ENCODE measurements around the gene EIF6.

DNA sequence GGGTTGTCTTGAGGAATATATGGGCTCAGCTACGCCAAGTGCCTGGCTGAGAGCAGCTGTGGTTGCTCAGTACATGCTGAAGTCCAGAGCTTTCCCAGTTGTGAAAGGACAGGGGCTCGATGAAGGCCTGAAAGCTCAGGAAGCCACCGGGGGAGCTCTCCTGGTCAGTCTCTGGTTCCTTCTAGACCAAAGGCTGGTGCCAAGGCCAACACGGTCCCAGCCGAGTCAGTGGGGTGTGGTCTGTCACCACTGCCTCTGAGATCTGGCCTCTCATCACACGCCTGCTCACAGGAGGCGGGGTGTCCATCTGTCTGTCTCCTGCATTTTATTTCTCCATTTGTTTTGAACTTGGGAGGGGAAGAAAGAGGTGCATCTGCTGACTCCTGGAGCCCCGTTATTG is 12.6 kb upstream of the EIF6 start:
- TF ChIP-seq GATA3 (IDR thresholded peaks at IDR 0.05; ENCODE audit: low read depth, low read length) (no peak), GATA2 (IDR thresholded peaks at IDR 0.05; ENCODE audit: low read depth, low read length) (no peak)

Measured in SH-SY5Y (cell line).